Measurements from ENCODE around the gene OR2S2.
"Not testable (repeated sequence)": the region's sequence is repeated elsewhere in the genome, so short reads cannot be mapped to it uniquely, and the experiment has no call there.

Gene OR2S2

GRCh38 chr9:35994959-35995358, 37.0 kb upstream of the OR2S2 start:
- TF ChIP-seq CTCF (IDR thresholded peaks at IDR 0.05; ENCODE audit: insufficient read depth, low read depth, low read length, missing control alignments), result no peak
- H3K4me3 ChIP-seq (ENCODE audit: low read depth, low read length), result no peak overlapping the region
- no peak for DNase-seq (ENCODE audit: low read depth)

DNA sequence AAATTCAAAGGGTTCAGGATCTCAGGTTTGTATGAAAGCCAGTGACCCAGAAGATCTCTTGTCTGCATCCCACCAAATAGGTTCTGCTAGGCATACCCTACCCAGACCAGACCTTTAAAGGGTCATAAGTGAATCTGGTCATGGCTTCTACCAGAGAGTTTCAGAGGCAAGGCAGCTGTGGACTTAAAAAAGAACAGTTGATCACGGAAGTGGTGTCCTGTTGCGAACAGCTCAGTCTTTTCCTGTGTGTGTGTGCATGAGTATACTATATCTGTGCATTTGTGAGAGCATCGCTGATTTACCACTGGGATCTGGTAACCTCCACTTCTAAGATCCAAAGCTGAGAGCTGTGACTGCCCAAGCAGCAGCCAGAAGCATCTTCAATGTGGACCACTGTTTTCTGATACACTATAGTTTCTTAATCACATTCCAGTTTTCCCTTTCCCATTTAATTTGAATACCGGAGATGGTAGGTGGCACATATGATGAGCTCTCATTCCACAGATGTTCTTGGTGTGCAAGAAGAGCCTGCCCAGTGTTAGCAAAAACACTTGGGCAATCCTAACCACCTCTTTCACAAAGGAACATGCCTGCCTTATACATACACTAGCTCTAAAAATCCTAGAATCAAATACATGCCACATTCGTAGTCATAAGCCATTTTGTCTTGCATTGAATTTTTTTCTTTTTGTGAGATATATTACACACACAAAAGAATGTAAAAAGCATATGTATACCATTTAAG, 36.2 kb upstream of the OR2S2 start:
- TF ChIP-seq CTCF (IDR thresholded peaks at IDR 0.05; ENCODE audit: insufficient read depth, low read depth, low read length, missing control alignments), result no peak
- H3K4me3 ChIP-seq (ENCODE audit: low read depth, low read length), result no peak overlapping the region
- DNase-seq (ENCODE audit: low read depth), result no peak

DNA sequence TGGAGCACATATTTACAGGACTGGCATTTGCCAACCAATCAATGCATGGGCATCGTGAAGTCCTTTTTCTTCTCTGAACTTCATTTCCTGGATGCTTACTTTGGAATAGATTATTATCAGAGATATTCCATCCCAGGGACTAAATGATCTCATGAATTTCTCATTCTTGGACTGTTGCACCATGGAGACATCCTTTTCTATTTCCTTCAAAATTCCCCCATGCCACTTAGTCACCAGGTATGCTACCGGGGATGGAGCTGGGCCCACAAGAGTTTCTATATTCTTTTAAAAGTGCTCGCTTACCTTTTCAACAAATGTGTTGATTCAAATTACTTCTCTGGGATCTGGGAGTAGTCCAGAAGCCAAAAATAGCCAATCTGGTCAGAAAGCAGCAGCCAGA, 35.2 kb upstream of the OR2S2 start:
- DNase-seq (ENCODE audit: low read depth); H3K4me3 ChIP-seq (ENCODE audit: low read depth, low read length): not testable (repeated sequence)

- H3K4me3 ChIP-seq (ENCODE audit: low read depth, low read length), result no peak overlapping the region
- no peak for DNase-seq (ENCODE audit: low read depth)
- TF ChIP-seq CTCF (IDR thresholded peaks at IDR 0.05; ENCODE audit: insufficient read depth, low read depth, low read length, missing control alignments), result no peak
Observed at GRCh38 chr9:35990155-35990554, 32.2 kb upstream of the OR2S2 start.

DNA sequence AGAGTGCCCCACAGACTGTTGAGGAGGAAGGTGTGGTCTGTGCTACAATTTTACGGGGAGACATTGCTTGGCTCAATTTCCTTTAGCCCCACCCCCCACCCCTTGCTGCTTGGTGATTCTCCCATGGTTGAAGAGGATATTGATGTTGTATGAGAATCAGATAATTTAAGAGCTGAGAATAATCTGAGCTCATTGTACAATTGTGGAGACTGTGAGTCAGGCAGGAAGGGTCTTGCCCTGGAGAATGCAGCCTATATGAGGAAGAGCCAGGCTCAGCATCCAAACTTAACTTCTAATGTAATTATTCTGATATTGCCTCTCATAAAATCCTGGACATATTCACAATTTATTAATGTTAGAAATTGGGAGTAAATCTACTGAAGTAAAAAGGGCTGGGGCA, 26.1 kb upstream of the OR2S2 start:
- no peak for DNase-seq (ENCODE audit: low read depth)
- no peak overlapping the region for H3K4me3 ChIP-seq (ENCODE audit: low read depth, low read length)
- no peak for TF ChIP-seq CTCF (IDR thresholded peaks at IDR 0.05; ENCODE audit: insufficient read depth, low read depth, low read length, missing control alignments)

DNA sequence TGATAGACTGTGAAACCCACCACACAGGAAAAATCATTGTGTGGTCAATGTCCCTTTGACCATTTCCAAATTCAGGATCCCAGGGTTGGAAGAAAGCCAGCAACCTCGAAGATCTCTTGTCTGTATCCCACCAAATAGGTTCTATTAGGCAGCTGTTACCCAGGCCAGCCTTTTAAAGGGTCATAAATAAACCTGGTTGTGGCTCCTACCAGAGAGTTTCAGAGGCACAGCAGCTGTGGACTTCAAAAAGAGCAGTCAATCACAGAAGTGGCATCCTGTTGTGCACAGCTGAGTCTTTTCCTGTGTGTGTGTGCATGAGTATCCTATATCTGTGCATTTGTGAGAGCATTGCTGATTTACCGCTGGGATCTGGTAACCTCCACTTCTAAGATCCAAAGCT, 23.7 kb upstream of the OR2S2 start:
- no peak for DNase-seq (ENCODE audit: low read depth)
- TF ChIP-seq CTCF (IDR thresholded peaks at IDR 0.05; ENCODE audit: insufficient read depth, low read depth, low read length, missing control alignments), result no peak
- H3K4me3 ChIP-seq (ENCODE audit: low read depth, low read length), result no peak overlapping the region

GRCh38 chr9:35980289-35981011, 22.5 kb upstream of the OR2S2 start:
- DNase-seq (ENCODE audit: low read depth), result no peak
- TF ChIP-seq CTCF (IDR thresholded peaks at IDR 0.05; ENCODE audit: insufficient read depth, low read depth, low read length, missing control alignments), result no peak
- H3K4me3 ChIP-seq (ENCODE audit: low read depth, low read length), result no peak overlapping the region
